AG08396 (cell line): Measurements from ENCODE around the gene PPP4R3A.
"Not testable (repeated sequence)": the region's sequence is repeated elsewhere in the genome, so short reads cannot be mapped to it uniquely, and the experiment has no call there.

Source experiments
- DNase-seq: peaks from one replicate; pipeline ENCODE4 v3.0.0; 2012; ENCODE audit warnings: low spot score, mixed read lengths

PPP4R3A gene

DNA sequence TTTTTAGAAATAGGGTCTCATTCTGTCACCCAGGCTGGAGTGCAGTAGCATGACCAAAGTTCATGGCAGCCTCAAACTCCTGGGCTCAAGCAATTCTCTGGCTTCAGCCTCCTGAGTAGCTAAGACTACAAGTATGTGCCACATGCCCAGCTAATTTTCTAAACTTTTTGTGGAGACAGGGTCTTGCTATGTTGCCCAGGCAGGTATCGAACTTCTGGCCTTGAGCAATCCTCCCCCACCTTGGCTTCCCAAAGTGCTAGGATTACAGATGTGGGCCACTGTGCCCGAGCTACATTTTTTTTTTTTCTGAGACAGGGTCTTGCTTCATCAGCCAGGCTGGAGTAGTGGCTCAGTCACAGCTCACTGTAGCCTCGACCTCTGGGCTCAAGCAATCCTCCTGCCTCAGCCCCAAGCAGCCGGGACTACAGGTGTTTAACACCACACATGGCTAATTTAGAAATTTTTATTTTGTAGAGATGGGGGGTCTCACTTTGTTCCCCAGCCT, 7.1 kb downstream of the PPP4R3A start:
- DNase-seq: no peak

DNA sequence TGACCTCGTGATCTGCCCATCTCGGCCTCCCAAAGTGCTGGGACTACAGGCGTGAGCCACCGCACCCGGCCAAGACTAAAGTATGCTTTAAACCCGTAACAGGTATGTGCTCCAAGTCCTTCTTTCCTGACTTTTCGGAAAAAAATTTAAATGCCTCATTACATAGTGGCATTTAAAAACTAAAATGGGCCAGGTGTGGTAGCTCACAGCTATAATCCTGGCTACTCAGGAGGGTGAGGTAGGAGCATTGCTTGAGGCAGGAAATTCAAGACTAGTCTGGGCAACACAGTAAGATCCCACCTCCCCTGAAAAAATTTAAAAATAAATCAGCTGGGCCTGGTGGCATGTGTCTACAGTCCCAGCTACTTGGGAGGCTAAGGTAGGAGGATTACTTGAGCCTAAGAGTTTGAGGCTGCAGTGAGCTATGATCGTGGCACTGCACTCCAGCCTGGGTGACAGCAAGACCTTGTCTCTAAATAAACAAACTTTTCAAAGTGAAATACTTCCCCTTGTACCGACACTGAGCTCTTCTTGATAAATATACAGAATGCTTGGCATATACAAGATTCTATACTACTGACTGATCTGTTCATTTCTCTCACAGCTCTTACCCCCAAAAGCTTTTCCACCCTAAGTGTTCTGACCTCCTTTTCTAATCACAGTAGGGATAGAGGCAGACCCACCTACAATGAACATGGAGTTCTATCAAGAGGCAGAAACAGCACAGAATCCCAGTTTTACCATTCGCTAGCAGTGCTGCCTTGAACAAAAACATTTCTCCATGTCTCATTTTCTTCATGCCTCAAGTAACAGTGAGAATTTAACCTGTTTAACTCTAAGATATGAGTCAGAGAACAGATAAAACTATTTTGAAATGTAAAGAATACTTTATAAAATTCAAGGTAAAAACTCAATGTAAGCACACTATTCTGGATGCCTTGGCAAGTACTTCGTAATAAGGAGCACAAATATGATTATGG, 7.9 kb downstream of the PPP4R3A start:
- no peak for DNase-seq

DNA sequence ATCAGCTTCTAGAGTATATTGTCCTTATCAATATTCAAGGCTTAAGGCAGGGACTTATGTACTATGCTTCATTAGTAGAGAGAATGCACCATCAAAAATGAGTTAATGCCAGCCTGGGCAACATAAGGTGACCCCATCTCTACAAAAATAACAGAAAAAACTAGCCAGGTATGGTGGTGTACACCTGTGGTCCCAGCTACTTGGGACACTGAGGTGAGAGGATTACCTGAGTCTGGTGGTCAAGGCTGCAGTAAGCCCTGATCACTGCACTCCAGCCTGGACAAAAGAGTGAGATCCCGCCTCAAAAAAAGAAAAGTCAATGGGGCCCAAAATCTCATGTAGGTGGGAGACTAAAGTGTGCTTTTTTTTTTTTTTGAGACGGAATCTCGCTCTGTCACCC, 8.8 kb downstream of the PPP4R3A start:
- DNase-seq: no peak

DNA sequence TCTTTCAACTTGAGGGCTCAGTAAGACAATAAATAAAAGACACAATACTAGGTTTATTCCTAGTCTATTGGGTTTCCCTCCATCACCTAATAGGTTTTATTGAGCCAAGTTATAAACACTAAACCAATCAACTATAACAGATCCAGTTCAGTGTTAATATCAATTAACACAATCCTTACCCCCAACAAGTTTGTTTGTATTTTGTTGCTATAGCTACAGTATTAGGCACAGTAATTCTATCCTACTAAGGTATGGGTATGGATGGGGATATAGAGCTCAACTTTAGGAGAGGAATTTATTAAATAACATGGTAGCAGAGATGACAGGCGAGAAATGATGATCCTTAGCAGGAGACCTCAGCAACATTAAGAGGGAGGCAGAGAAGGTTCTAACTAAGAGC, 13.3 kb downstream of the PPP4R3A start:
- no peak for DNase-seq

DNA sequence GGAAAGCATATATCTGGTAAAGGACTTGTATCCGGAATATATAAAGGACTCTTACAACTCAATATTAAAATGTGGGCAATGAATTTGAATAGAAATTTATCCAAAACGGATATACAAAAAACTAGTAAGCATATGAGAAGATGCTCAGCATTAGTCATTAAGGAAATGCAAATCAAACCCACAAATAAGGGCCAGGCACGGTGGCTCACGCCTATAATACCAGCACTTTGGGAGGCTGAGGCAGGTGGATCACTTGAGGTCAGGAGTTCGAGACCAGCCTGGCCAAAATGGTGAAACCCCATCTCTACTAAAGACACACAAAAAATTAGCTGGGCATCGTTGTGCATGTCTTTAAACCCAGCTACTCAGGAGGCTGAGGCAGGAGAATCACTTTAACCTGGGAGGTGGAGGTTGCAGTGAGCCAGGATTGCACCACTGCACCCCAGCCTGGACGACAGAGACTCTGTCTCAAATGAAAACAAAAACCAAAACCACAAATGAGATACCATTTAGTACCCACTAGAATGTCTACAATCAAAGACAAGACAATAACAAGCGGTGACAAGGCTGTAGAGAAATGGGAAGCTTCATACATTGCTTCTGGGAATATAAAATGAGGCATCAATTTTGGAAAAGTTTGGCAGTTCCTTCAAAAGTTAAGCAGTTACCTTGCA, 15.6 kb downstream of the PPP4R3A start:
- DNase-seq: not testable (repeated sequence)

DNA sequence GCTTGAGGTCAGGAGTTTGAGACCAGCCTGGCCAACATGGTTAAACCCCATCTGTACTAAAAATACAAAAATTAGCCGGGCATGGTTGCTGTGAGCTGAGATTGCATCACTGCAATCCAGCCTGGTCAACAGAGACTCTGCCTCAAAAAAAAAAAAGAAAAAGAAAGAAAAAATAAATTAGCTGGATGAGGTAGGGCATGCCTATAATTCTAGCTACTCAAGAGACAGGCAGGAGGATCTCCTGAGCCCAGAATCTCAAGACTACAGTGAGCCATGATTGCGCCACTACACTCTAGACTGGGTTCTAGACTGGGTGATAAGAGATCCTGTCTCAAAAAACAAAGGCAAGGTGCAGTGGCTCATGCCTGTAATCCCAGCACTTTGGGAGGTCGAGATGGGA, 16.9 kb downstream of the PPP4R3A start:
- DNase-seq: no peak

DNA sequence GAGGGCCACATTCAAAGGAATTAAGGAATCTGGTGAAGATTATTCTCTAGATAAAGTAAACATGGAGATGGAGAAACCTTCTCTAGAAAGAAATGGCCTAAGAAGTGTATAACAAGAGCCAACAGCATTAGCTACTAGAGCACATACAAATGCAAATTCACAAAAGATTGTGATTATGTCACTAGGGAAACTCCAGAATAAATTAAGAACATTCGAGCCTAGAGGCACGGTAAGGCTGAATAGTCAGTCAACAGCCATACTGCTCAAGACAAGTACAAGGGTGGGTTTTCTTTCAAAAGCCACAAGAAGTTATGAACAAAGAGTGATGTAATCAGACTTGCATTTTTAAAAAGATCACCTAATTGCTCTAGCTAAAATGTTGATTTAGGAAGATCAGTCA, 25.4 kb downstream of the PPP4R3A start:
- DNase-seq: no peak

DNA sequence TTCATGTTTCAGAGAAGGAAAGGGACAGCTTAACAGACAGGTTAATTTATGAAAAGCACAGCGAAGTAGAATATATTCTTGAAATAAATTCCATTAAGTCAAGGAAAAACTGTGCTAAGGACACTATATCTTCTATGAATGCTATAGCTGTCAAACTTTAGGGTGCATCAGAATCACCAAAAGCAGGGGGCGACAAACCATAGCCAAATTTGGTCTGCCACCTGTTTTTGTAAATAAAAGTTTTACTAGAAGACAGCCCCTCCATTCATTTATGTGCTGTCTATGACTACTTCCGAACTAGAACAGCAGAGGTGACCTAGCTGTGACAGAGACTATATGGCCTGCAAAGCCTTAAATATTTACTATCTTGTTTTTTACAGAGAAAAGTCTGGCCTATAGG, 25.9 kb downstream of the PPP4R3A start:
- DNase-seq: no peak

DNA sequence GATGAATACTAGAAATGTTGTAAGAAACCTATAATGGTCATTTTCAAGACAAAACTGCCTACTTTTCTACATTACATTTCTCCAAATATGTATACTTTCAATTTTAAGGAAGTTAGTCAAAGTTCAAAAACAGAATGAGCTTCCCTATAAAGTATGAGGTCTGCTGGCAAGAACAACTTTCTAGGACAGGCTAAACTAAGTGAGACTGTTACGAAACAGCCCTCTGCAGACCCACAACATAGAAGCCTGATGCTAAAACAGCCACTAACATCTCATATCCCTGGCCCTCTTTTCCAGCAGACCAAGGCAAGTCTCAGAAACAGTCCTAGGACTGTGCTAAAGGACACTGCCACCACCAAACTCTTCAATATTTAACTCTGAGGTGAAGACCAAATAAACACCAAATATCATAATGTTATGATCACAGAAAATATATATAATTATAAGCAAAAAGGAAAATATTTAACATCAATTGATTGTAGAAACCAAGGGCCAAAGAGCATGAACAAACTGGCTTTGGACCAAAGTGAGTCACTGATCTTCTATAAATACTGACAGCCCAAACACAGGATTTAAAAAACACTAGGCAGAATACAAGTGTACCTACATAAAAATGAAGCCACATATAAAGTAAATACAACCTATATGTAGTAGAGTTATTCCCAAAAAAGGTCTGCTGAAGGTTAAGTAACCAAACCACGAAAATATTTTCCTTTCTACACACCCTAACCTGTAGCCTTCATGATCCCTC, 27.7 kb downstream of the PPP4R3A start:
- peak; percentile 16 for DNase-seq

DNA sequence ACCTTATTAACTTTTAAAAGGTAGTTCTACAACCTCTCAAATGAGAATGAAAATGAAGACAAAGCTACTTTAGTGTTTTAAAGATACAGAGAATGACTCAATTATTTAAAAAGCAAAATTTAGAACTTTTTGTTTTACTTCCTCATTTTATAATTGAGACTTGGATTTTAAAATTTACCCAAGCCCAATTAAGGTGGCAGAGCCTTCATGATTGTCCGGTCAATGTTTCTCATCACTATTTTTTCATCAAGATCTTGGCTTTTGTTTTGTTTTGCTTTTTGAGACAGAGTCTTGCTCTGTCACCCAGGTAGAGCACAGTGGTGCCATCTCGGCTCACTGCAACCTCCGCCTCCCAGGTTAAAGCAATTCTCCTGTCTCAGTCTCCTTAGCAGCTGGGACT, 32.7 kb downstream of the PPP4R3A start:
- DNase-seq: no peak

DNA sequence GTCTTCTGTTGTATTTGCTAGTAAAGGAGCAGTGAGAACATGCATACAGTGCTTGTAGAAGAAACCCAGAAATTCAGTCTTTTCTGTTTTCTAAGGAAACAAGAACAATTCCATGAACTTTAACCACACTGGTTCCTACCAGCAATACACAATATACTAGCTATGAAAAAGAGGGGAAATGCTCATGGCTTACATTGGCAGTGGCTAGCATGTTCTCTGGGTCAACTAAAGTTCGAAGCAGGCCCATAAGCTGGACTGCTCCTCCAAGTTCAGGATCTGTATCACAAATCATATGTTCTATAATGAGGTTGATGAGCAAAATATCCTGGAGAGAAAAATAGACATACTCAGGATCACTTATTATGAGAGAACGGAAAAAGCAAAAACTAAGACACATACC, 37.1 kb downstream of the PPP4R3A start:
- no peak for DNase-seq

DNA sequence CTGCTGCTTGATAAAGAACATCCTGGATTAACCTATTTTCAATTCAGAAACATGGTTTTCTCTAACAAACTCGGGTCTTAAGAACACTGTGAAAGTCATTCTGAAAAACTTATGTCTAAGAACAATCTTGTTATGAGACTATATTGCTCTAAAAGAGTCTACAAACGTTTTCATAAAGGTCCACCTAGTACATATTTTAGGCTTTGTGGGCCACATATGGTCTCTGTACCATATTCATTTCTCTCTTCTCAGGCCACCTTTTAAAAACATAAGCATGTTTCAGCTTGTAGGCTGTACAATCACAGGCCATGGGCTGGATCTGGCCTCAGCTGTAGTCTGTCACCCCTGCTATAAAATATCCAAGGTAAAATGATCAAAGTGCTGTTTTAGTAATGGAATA, 39.9 kb downstream of the PPP4R3A start:
- DNase-seq: no peak

DNA sequence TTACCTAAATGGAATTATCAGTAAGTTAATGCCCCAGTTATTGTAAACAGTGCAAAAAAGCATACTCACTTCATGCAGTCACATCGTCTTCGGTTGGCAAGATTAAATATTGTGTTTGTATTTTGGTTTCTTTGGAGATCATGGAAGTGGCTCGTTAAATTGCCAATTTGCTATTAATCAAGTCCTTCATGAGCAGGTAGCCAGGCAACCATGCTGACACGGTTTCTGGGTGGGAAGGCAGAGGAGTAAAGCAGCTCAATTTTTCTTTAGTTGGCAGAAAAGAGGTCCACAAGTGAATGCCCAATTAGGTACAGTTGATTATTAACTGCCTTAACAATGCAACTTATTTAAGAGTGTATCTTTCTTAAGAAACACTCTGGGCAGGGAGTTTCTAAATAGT, 43.9 kb downstream of the PPP4R3A start:
- DNase-seq: no peak

DNA sequence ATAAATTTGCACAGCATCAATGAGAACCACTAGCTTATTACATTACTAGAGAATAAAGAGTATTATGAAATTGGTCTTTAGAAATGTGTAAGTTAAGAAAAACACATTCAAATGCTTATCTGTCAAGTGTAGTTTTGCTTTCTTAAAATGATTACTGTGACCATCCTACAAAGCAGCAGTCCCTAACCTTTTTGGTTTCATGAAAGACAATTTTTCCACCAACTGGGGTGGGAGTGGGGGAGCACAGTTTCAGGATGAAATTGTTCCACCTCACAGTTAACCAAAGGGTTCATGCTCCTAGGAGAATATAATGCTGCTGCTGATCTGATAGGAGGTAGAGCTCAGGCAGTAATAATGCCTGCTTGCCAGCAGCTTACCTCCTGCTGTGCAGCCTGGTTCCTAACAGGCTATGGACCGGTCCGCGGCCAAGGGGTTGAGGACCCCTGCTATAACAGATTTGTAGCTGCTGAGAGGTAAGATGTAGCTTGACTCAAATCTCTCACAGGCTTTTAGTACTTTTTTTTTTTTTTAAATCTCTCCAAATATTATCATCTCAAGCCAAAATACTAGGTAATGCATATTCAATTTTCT, 45.4 kb downstream of the PPP4R3A start:
- DNase-seq: no peak

DNA sequence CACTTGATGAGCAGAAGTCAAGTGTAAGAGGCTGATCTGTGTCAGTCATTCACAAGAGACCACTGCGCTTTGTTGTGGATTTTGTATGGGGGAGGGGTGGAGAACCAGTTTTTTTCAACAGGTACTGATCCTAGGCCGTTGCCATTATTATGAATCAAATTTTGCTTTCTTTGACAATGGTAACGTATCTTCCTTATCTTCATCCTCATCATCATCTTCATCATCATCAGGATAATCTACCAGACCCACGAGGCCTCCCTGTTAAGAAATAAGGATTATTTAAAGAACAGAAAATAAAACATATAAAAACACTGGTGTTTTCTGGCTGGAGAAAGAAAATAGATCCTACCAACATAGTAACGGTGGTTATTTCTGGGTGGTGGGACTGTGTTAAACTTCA, 51.5 kb downstream of the PPP4R3A start:
- no peak for DNase-seq

DNA sequence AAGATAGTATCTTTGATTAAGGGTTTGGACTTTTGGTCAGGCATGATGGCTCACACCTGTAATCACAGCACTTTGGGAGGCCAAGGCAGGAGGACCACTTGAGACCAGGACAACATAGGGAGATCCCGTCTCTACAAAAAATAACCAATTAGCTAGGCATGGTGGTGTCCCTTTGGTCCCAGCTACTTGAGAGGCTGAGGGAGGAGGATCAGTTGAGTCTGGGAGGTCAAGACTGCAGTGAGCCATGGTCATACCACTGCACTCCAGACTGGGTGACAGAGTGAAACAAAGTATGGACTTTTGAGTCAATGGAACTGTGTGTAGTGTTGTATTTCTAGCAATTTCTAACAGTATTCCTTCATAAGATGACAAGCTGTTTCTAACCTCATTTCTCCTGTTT, 53.8 kb downstream of the PPP4R3A start:
- DNase-seq: no peak

DNA sequence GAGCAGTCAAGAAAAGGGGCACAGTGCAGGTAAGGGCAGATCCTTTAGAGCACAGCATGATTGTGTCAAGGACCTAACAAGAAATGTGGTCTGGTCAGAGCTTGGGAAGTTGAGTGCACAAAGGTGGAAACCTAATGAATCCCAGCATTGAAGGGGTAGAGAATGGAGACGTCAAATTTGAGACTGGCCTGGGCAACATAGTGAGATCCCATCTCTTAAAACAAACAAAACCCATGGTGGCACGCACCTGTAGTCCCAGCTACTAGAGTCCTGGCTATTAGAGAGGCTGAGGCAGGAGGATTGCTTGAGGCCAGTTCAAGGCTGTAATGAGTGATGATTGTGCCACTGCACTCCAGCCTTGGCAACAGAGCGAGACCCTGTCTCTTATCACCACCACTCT, 55.5 kb downstream of the PPP4R3A start:
- DNase-seq: no peak

DNA sequence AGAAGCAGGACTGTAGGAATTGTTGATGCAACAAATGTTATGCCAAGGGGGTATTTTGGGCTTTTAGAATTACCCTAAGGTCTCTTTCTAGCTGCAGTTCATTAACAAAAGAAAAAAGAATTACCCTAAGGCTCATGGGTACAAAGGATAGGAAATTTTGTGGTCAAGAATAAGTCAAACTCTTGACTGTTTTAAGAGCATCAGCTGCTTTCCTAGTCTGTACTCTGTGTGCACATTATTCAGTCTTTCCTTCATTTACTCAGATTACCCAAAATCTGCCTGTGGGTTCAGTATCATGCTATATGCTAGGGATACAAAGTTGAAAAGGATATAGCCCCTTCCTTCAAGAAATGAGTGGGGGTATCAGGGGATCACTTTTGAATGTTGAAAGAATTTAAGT, 56.0 kb downstream of the PPP4R3A start:
- DNase-seq: no peak

DNA sequence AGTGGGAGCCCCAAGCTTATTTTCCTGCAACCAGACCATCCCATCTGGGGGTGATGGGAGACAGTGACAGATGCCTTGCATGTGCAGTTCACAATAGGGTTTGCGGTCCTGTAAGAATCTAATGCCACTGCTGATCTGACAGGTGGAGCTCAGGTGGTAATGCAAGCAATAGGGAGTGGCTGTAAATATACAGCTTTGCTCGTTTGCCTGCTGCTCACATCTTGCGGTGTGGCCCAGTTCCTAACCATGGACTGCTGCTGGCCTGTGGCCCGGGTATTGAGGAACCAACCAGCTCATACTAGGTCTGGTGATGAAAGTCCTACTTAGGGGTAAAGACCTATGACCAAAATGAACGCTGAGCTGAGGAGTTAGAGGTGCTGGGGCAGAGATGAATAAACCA, 56.4 kb downstream of the PPP4R3A start:
- DNase-seq: no peak

DNA sequence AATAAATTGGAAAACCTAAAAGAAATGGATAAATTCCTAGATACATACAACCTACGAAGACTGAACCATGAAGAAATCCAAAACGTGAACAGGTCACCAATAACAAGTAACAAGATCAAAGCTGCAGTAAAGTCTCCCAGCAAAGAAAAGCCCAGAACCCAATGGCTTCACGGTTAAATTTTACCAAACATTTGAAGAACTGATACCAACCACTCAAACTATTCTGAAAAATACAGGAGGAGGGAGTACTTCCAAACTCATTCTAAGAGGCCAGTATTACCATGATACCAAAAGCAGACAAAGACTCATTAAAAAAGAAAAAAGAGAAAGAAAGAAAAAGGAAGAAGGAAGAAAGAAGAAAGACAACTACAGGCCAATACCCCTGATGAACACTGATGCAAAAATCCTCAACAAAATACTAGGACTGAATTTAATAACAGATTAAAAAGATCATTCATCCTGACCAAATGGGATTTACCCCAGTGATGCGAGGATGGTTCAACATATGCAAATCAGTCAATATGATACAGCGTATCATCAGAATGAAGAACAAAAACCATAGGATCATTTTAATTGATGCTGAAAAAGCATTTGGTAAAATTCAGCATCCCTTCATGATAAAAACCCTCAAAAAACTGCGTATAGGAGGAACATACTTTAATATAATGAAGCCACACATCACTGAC, 65.6 kb downstream of the PPP4R3A start:
- no peak for DNase-seq

DNA sequence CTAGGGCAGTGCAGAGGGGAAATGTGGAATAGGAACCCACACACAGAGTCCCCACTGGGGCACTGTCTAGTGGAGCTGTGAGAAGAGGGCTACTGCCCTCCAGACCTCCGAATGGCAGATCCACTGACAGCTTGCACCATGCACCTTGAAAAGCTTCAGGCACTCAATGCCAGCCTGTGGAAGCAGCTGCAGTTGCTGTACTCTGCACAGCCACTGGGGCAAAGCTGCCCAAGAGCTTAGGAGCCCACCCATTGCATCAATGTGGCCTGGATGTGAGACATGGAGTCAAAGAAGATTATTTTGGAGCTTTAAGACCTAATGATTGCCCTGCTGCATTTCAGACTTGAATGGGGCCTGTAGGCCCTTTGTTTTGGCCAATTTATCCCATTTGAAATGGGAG, 70.8 kb downstream of the PPP4R3A start:
- DNase-seq: no peak

DNA sequence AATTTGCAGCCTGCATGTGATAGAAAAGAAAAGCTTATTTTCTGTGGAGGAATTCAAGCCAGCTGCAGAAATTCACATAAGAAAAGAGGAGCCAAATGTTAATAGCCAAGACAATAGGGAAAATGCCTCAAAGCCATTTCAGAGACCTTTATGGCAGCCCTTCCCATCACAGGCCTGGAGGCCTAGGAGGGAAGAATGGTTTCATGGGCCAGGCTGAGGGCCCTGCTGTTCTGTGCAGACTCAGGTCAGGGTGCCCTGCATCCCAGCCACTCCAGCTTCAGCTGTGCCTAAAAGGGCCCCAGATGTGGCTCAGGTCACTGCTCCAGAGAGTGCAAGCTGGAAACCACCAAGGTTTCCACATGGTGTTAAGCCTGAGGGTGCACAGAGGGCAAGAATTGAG, 71.3 kb downstream of the PPP4R3A start:
- DNase-seq: no peak
